ENCODE results near the gene LYVE1. TPM values are rescaled to one million over a fixed set of nuclear protein-coding genes. Genes with fewer than 3 reads are reported as not detected.

Gene LYVE1
- total RNA-seq, 2 donors from 2014 or later = 6.9 to 31.4 TPM

DNA sequence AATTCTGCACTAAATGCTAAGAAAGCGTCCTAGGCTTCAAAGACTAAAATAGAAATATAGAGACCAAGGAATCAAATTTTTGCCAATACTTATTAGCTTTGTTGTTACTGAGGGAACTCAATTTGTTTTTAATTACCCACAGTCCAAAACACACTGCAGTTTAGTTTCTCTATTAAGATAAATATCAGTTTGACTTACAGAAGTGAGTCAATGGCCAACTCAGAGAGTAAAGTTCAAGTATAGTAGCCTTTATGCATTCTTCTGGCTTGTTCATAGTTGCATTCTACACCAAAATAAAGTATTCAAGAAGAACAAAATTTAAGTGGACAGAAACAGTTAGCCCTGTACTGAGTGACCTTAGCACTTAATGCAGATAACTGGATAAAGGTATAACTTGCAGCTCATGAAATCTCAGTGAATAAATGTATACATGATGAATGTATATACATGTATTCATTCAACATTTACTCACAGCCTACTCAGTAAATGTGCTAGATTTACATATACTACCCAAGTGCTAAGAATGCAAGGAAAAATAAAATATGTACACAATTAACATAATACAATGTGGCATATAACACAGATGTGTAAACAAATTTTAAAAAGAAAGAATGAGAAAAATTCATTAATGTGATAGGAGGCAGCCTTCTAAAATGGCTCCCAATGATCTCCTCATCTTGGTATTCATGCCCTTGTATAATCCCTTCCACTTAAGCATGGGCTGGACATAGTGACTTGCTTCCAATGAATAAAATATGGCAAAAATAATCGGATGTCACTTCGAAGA lies 17.8 kb downstream of the LYVE1 start:
- ATAC-seq = no peak

DNA sequence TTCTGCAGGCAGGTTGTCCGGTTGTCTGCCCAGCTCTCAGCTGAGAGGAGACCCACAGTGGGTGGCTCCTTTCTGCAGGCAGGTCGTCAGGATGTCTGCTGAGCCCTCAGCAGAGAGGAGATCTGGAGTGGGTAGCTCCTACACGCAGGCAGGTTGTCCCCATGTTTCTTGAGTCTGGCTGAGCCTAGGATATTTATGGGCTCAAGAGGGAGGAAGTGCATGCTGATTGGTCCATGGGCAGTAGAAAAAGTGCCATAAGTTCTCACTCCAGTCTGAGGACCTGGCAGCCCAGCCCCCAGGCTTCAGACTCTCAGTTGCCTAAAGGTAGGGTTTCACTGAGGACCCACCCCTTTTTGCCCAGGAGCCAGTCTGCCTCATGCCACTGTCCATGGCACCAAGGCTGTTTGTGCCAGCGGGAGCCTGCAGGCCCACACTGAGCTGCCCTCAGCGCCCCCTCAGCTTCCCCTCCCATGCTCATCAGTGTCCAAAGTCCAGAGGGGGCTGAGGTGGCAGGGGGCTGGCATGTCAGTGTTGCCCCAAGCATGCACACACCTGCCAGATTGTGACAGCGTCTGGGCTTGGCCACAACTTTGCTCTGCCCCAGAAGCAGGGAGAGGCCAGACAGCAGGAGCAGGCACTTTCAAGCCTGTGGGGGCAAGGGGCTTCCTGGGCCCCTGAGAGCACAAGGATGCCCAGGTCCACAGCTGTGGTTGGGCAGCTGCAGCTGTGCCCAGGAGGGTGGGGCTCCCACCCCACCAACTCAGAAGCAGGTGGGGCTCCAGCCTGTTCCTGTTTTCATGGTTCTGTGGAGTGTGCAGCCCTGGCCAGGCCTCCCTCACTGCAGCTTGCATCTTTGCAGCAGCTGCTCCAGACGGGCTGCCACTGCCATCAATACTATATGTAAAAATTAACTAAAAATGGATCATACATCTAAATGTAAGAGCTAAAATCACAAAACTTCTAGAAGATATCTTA lies 23.7 kb downstream of the LYVE1 start:
- Histone ChIP-seq H3K27me3 (no peaks in the 10 kb centered on the region), H3K36me3 (replicated peaks in 1 of 2; ENCODE audit: insufficient read depth in 1 of 2, low read depth in 2 of 2) (no peaks in the 10 kb centered on the region), H3K9me3 (no peaks in the 10 kb centered on the region), H3K4me1 (peaks cover 11% of the 10 kb centered on the region), H3K27ac (no peak overlapping the region), H3K4me3 (no peak overlapping the region)
- intact Hi-C loops (cut with DNase I) = no loop called here
- WGBS, 2 donors = 71 to 76% methylated on average over 4 to 7 of the region's 7 CpGs
- DNase-seq (no peak), ATAC-seq (no peak)
- TF ChIP-seq POLR2A (IDR thresholded peaks at IDR 0.05) = peak in 1 of 3 donors; percentile 8
- TF ChIP-seq, protein P1, sequence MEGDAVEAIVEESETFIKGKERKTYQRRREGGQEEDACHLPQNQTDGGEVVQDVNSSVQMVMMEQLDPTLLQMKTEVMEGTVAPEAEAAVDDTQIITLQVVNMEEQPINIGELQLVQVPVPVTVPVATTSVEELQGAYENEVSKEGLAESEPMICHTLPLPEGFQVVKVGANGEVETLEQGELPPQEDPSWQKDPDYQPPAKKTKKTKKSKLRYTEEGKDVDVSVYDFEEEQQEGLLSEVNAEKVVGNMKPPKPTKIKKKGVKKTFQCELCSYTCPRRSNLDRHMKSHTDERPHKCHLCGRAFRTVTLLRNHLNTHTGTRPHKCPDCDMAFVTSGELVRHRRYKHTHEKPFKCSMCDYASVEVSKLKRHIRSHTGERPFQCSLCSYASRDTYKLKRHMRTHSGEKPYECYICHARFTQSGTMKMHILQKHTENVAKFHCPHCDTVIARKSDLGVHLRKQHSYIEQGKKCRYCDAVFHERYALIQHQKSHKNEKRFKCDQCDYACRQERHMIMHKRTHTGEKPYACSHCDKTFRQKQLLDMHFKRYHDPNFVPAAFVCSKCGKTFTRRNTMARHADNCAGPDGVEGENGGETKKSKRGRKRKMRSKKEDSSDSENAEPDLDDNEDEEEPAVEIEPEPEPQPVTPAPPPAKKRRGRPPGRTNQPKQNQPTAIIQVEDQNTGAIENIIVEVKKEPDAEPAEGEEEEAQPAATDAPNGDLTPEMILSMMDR (IDR thresholded peaks at IDR 0.05) = no peak

More for the DNA sequence above, 17.8 kb downstream of the LYVE1 start:
- Histone ChIP-seq H3K9me3 (no peaks in the 10 kb centered on the region), H3K36me3 (replicated peaks in 1 of 2; ENCODE audit: insufficient read depth in 1 of 2, low read depth in 2 of 2) (no peaks in the 10 kb centered on the region), H3K4me1 (no peaks in the 10 kb centered on the region), H3K27ac (no peak overlapping the region), H3K27me3 (no peaks in the 10 kb centered on the region), H3K4me3 (no peak overlapping the region)
- intact Hi-C loops (cut with DNase I) = no loop called here
- 74 to 81% methylated on average over 3 of the region's 3 CpGs for WGBS, 2 donors
- DNase-seq = no peak
- TF ChIP-seq, protein P1 (IDR thresholded peaks at IDR 0.05) = no peak
- TF ChIP-seq POLR2A (IDR thresholded peaks at IDR 0.05) = no peak

DNA sequence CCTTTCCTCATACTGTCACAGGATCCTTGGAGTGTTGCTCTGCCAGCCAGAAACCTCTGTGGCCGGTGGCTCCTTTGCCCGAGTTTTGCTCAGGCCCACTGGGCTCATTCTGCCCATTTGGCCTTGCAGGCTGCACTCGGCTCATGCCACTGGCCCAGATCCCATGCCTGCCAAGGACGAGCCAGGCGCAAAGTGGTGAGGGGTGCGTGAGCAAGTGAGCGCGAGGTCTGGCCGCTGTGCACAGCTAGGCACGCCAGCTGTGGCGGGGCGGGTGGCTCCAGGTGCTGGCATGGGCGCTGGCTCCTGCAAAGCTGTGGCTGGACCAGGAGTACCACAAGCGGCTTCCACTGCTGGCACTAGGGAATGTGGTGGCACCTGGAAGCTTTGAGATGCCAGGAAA lies 24.7 kb downstream of the LYVE1 start:
- Histone ChIP-seq H3K27ac (no peak overlapping the region), H3K4me3 (no peak overlapping the region), H3K9me3 (no peaks in the 10 kb centered on the region), H3K36me3 (replicated peaks in 1 of 2; ENCODE audit: insufficient read depth in 1 of 2, low read depth in 2 of 2) (no peaks in the 10 kb centered on the region), H3K27me3 (no peaks in the 10 kb centered on the region), H3K4me1 (peaks cover 13% of the 10 kb centered on the region)
- WGBS, 2 donors = 93 to 94% methylated on average over 10 to 14 of the region's 14 CpGs
- TF ChIP-seq, protein P1 (IDR thresholded peaks at IDR 0.05) = no peak
- intact Hi-C loops (cut with DNase I) = no loop called here
- ATAC-seq (no peak), DNase-seq (no peak)

DNA sequence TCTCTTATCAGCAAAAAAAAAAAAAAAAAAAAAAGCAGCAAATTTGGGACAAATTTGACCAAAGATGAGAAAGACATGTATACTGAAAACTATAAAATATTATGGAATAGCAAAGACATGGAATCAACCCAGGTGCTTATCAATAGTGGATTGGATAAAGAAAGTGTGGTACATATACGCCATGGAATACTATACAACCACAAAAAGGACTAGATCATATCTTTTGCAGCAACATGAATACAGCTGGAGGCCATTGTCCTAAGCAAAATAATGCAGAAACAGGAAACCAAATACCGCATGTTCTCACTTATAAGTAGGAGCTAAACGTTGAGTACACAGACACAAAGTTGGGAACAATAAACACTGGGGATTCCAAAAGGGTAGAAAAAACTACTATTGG lies 25.7 kb downstream of the LYVE1 start:
- Histone ChIP-seq H3K4me3 (no peak overlapping the region), H3K27me3 (no peaks in the 10 kb centered on the region), H3K4me1 (peaks cover 13% of the 10 kb centered on the region), H3K27ac (no peak overlapping the region), H3K9me3 (no peaks in the 10 kb centered on the region), H3K36me3 (replicated peaks in 1 of 2; ENCODE audit: insufficient read depth in 1 of 2, low read depth in 2 of 2) (no peaks in the 10 kb centered on the region)
- WGBS, 2 donors = 81 to 90% methylated on average over 3 of the region's 3 CpGs
- no peak for TF ChIP-seq POLR2A (IDR thresholded peaks at IDR 0.05)
- TF ChIP-seq, protein P1 (IDR thresholded peaks at IDR 0.05) = no peak
- ATAC-seq (no peak), DNase-seq (no peak)
- intact Hi-C loops (cut with DNase I) = no loop called here
